KMS-11 (cell line): ENCODE data around the gene SYCP2.

Source experiments
- H2AFZ ChIP-seq: fragments of 200-600 bp; sonication (generic); 2 replicates; pipeline ENCODE4 v1.6.1; 2016; ENCODE audit warnings: antibody characterized with exemption, mixed run types, low read depth
- H3K27ac ChIP-seq: fragments of 200-600 bp; sonication (generic); 2 replicates; pipeline ENCODE4 v1.6.1; 2016; ENCODE audit warnings: mild to moderate bottlenecking, mixed run types
- H3K27me3 ChIP-seq: fragments of 200-600 bp; sonication (generic); 2 replicates; pipeline ENCODE4 v1.6.1; 2017; ENCODE audit warnings: mild to moderate bottlenecking, low read depth, mixed run types, moderate library complexity; ENCODE audit not compliant: insufficient read depth
- H3K36me3 ChIP-seq: fragments of 200-600 bp; sonication (generic); 2 replicates; pipeline ENCODE4 v1.6.1; 2017; ENCODE audit warnings: mild to moderate bottlenecking, mixed run types; ENCODE audit not compliant: insufficient read depth
- H3K4me1 ChIP-seq: fragments of 200-600 bp; sonication (generic); 2 replicates; pipeline ENCODE4 v1.6.1; 2016; ENCODE audit warnings: mild to moderate bottlenecking, low read depth, mixed run types; ENCODE audit not compliant: poor library complexity, severe bottlenecking
- H3K4me2 ChIP-seq: fragments of 200-600 bp; sonication (generic); 2 replicates; pipeline ENCODE4 v1.7.0; 2016; ENCODE audit warnings: mild to moderate bottlenecking, mixed run types
- H3K4me3 ChIP-seq: fragments of 200-600 bp; sonication (generic); IDR thresholded peaks from 2 replicates; pipeline ENCODE4 v1.6.1; 2017; ENCODE audit warnings: low read depth, low read length, mixed read lengths; ENCODE audit not compliant: insufficient read depth
- H3K79me2 ChIP-seq: fragments of 200-600 bp; sonication (generic); 2 replicates; pipeline ENCODE4 v1.6.1; 2016; ENCODE audit warnings: low read depth, mixed run types; ENCODE audit not compliant: insufficient read depth
- H3K9ac ChIP-seq: fragments of 200-600 bp; sonication (generic); 2 replicates; pipeline ENCODE4 v1.6.1; 2016; ENCODE audit warnings: mild to moderate bottlenecking, mixed run types
- H4K20me1 ChIP-seq: fragments of 200-600 bp; sonication (generic); 2 replicates; pipeline ENCODE4 v1.6.1; 2016; ENCODE audit warnings: mild to moderate bottlenecking, mixed run types; ENCODE audit not compliant: insufficient read depth
- CTCF ChIP-seq: fragments of 200-600 bp; sonication (generic); conservative IDR thresholded peaks from 2 replicates; pipeline ENCODE4 v1.6.1; 2017; ENCODE audit warnings: low read depth, mild to moderate bottlenecking, antibody characterized with exemption, low read length, moderate library complexity, mixed read lengths

SYCP2 gene

GRCh38 chr20:59836767-59837166, 96.7 kb downstream of the SYCP2 start:
- H4K20me1 ChIP-seq, result no peaks in the 10 kb centered on the region
- H2AFZ ChIP-seq, result no peak overlapping the region
- H3K27me3 ChIP-seq, result no peaks in the 10 kb centered on the region
- no peak overlapping the region for H3K4me2 ChIP-seq
- no peak for TF ChIP-seq CTCF
- H3K79me2 ChIP-seq, result no peaks in the 10 kb centered on the region
- H3K4me3 ChIP-seq, result no peak overlapping the region
- no peak overlapping the region for H3K27ac ChIP-seq
- H3K9ac ChIP-seq, result no peak overlapping the region
- no peaks in the 10 kb centered on the region for H3K36me3 ChIP-seq
- H3K4me1 ChIP-seq, result no peaks in the 10 kb centered on the region

GRCh38 chr20:59835448-59836395, 97.7 kb downstream of the SYCP2 start:
- no peaks in the 10 kb centered on the region for H3K79me2 ChIP-seq
- no peaks in the 10 kb centered on the region for H3K36me3 ChIP-seq
- H3K4me1 ChIP-seq, result no peaks in the 10 kb centered on the region
- no peaks in the 10 kb centered on the region for H4K20me1 ChIP-seq
- H3K4me2 ChIP-seq, result no peak overlapping the region
- no peak overlapping the region for H3K9ac ChIP-seq
- H3K4me3 ChIP-seq, result no peak overlapping the region
- no peak overlapping the region for H3K27ac ChIP-seq
- TF ChIP-seq CTCF, result no peak
- H2AFZ ChIP-seq, result no peak overlapping the region
- no peaks in the 10 kb centered on the region for H3K27me3 ChIP-seq

GRCh38 chr20:59835057-59835447, 98.4 kb downstream of the SYCP2 start:
- no peak for TF ChIP-seq CTCF
- H4K20me1 ChIP-seq, result no peaks in the 10 kb centered on the region
- H3K4me3 ChIP-seq, result no peak overlapping the region
- no peak overlapping the region for H2AFZ ChIP-seq
- H3K79me2 ChIP-seq, result no peaks in the 10 kb centered on the region
- no peaks in the 10 kb centered on the region for H3K36me3 ChIP-seq
- no peaks in the 10 kb centered on the region for H3K4me1 ChIP-seq
- H3K9ac ChIP-seq, result no peak overlapping the region
- H3K27me3 ChIP-seq, result no peaks in the 10 kb centered on the region; the same call in 1 of the 2 replicates
- no peak overlapping the region for H3K27ac ChIP-seq
- H3K4me2 ChIP-seq, result no peak overlapping the region

GRCh38 chr20:59832406-59833363, 100.8 kb downstream of the SYCP2 start:
- no peaks in the 10 kb centered on the region for H3K36me3 ChIP-seq
- no peaks in the 10 kb centered on the region; the same call in 1 of the 2 replicates for H3K27me3 ChIP-seq
- H3K4me2 ChIP-seq, result no peak overlapping the region
- H3K9ac ChIP-seq, result no peak overlapping the region
- H4K20me1 ChIP-seq, result no peaks in the 10 kb centered on the region
- TF ChIP-seq CTCF, result no peak
- H3K79me2 ChIP-seq, result no peaks in the 10 kb centered on the region
- no peaks in the 10 kb centered on the region for H3K4me1 ChIP-seq
- no peak overlapping the region for H2AFZ ChIP-seq
- no peak overlapping the region for H3K27ac ChIP-seq
- no peak overlapping the region for H3K4me3 ChIP-seq
